Body of pancreas (tissue), 4 donors: ENCODE measurements around the gene SIRT7.

Experiments used
- CTCF ChIP-seq, 7 experiments: fragments of 450-650 bp in 4 of 7; fragments of 200-600 bp in 3 of 7; sonication (generic) in 3 of 7; IDR thresholded peaks; one replicate each; pipeline ENCODE4 v1.5.1; 2016 to 2019; ENCODE audit warnings: antibody characterized with exemption in 7 of 7
- POLR2A ChIP-seq, 3 donors: fragments of 450-650 bp; IDR thresholded peaks; one replicate each; pipeline ENCODE4 v1.6.1; 2016; ENCODE audit warnings: antibody characterized with exemption in 3 of 3, mild to moderate bottlenecking in 2 of 3

- TF ChIP-seq POLR2A (IDR thresholded peaks at IDR 0.05) = no peak
- no peak for TF ChIP-seq CTCF (IDR thresholded peaks at IDR 0.05)
Observed at GRCh38 chr17:81956607-81957589, 38.9 kb upstream of the SIRT7 start.
